ENCODE results near the gene DEDD2.

- TF ChIP-seq TAF1 (IDR thresholded peaks at IDR 0.05; ENCODE audit: borderline replicate concordance, low read depth, low read length) (no peak), POLR2AphosphoS5 (IDR thresholded peaks at IDR 0.05; ENCODE audit: low read depth, low read length) (no peak), POLR2A (IDR thresholded peaks at IDR 0.05; ENCODE audit: low read depth, low read length) (no peak)
Observed at GRCh38 chr19:42232435-42232834, 15.0 kb upstream of the DEDD2 start.

All from GM12892 (cell line).